Ovary (tissue), 9 donors: ENCODE measurements around the gene THSD7A. TPM values are rescaled to one million over a fixed set of nuclear protein-coding genes. Genes with fewer than 3 reads are reported as not detected.
A peak's percentile ranks its signal among the peaks of the same experiment; 100 is the strongest.

Experiments used
- DNase-seq, 5 donors: peaks; one replicate each; pipeline ENCODE4 v3.0.0-alpha.2; 2019 to 2020
- H3K27ac ChIP-seq, 2 donors: fragments of 200-600 bp; one replicate each; pipeline versions ENCODE4 v1.5.1 to v1.8.0; 2019 to 2022
- H3K27me3 ChIP-seq: fragments of 200-600 bp; one replicate; pipeline ENCODE4 v1.8.0; 2022
- H3K36me3 ChIP-seq: fragments of 200-600 bp; sonication (generic); one replicate; pipeline ENCODE4 v1.5.1; 2019
- H3K4me1 ChIP-seq: one replicate; pipeline ENCODE4 v1.8.1; 2013; ENCODE audit warnings: mild to moderate bottlenecking, moderate library complexity; ENCODE audit not compliant: insufficient read depth
- H3K4me3 ChIP-seq: fragments of 200-600 bp; sonication (generic); one replicate; pipeline ENCODE4 v1.5.1; 2017
- H3K9me3 ChIP-seq, 2 donors: fragments of 200-600 bp in 1 of 2; sonication (generic) in 1 of 2; one replicate each; pipeline versions ENCODE4 v1.5.1 to v1.8.1; 2013 to 2019; ENCODE audit warnings: mild to moderate bottlenecking in 1 of 2, moderate library complexity in 1 of 2
- CTCF ChIP-seq, 3 donors: fragments of 450-650 bp in 2 of 3; fragments of 200-600 bp in 1 of 3; IDR thresholded peaks; one replicate each; pipeline versions ENCODE4 v1.5.1 to v1.8.0; 2016 to 2022; ENCODE audit warnings: antibody characterized with exemption in 3 of 3, mild to moderate bottlenecking in 1 of 3
- EP300 ChIP-seq: sonication (generic); formaldehyde crosslinking; IDR thresholded peaks from one replicate; pipeline ENCODE4 v1.6.1; 2017; ENCODE audit warnings: antibody characterized with exemption
- POLR2A ChIP-seq: fragments of 450-650 bp; IDR thresholded peaks from one replicate; pipeline ENCODE4 v1.6.1; 2017; ENCODE audit warnings: antibody characterized with exemption, mild to moderate bottlenecking, moderate library complexity
- WGBS, 3 donors: extraction: QIAGEN DNeasy Blood & Tissue Kit in 1 of 3; methylation state at CpG; one replicate each; pipeline versions ENCODE4 v1.1.5 to v1.1.7; 2013 to 2017; 5-methylcytosine and 5-hydroxymethylcytosine counted together
- intact Hi-C, 4 donors: fragments of 100-400 bp; cut with DNase I; formaldehyde crosslinking; loops; one replicate each; pipeline versions ENCODE4 v1.11.0 to v1.15.1; 2022 to 2023
- polyA plus RNA-seq, 2 donors: library from polyadenylated mRNA; stranded (reverse); fragments of 200-250 nt in 1 of 2; fragments of 350-450 nt in 1 of 2; fragmentation: Illumina TruSeq in 1 of 2; extraction: RNeasy Lipid Tissue Mini Kit (QIAGEN cat#74804) in 1 of 2; gene quantifications; one replicate each; pipeline ENCODE4 v1.2.3, GENCODE V29; 2013 to 2014
- total RNA-seq, 7 donors: library from RNA; depleted of rRNA in 2 of 7; stranded (reverse); fragments of >200 nt in 2 of 7; fragmentation: NEBNext Ultra II Directional in 3 of 7; extraction: Animal tissue kit (Norgen Biotek cat#: 25700) in 3 of 7; gene quantifications; one replicate each; pipeline versions ENCODE4 v1.1.0 to v1.2.4, GENCODE V29; 2016 to 2023
- donor health status: DM: no; HTN: no; CAD: no; lungs with moderate emphysema.
- donor health status: DM: no; HTN: no; CAD: no.
- donor health status: Bipolar disorder and iron deficiency.
- donor health status: DM: yes; HTN: yes; CAD: no.
- donor health status: DM: no; HTN: no; CAD: no.
- donor health status: DM: yes; HTN: yes; CAD: no.

Gene THSD7A
- total and polyA plus RNA-seq, 9 donors, result 1.8 to 12.1 (median 3.6) TPM

- DNase-seq, result peak in 2 of 5 donors; percentile 11 to 20
- Histone ChIP-seq H3K27me3 (no peaks in the 10 kb centered on the region), H3K4me1 (peaks cover 1% of the 10 kb centered on the region), H3K27ac (no peak overlapping the region), H3K9me3 (no peaks in the 10 kb centered on the region), H3K4me3 (no peak overlapping the region), H3K36me3 (no peaks in the 10 kb centered on the region)
- intact Hi-C loops, result no loop called here
- TF ChIP-seq CTCF (IDR thresholded peaks at IDR 0.05) (no peak), EP300 (no peak), POLR2A (no peak)
- 97 to 98% (median 97%) methylated on average over 19 of the region's 19 CpGs for WGBS, 3 donors
These were observed 195.7 kb downstream of the THSD7A start for GRCh38 chr7:11636274-11636673.

GRCh38 chr7:11633310-11633709 lies 198.7 kb downstream of the THSD7A start:
- Histone ChIP-seq H3K4me3 (no peak overlapping the region), H3K36me3 (no peaks in the 10 kb centered on the region), H3K27ac (no peak overlapping the region), H3K9me3 (no peaks in the 10 kb centered on the region), H3K4me1 (peaks cover 1% of the 10 kb centered on the region), H3K27me3 (no peaks in the 10 kb centered on the region)
- WGBS, 3 donors, result 85 to 92% (median 87%) methylated on average over 1 of the region's 1 CpG
- intact Hi-C loops, result no loop called here
- TF ChIP-seq EP300, result no peak
- TF ChIP-seq CTCF (IDR thresholded peaks at IDR 0.05), result no peak
- no peak for TF ChIP-seq POLR2A
- DNase-seq, result no peak

- Histone ChIP-seq H3K4me1 (peaks cover 1% of the 10 kb centered on the region), H3K27ac (no peak overlapping the region), H3K36me3 (no peaks in the 10 kb centered on the region), H3K27me3 (no peaks in the 10 kb centered on the region), H3K4me3 (no peak overlapping the region), H3K9me3 (no peaks in the 10 kb centered on the region)
- 9 to 22% (median 20%) methylated on average over 2 of the region's 2 CpGs for WGBS, 3 donors
- no peak for DNase-seq
- TF ChIP-seq CTCF (IDR thresholded peaks at IDR 0.05) (no peak), POLR2A (no peak), EP300 (no peak)
- intact Hi-C loops, result no loop called here
These were observed 201.6 kb downstream of the THSD7A start for GRCh38 chr7:11630355-11630754.

- intact Hi-C loops, result no loop called here
- Histone ChIP-seq H3K36me3 (no peaks in the 10 kb centered on the region), H3K27ac (no peak overlapping the region), H3K4me3 (no peak overlapping the region), H3K9me3 (no peaks in the 10 kb centered on the region), H3K4me1 (no peaks in the 10 kb centered on the region), H3K27me3 (no peaks in the 10 kb centered on the region)
- TF ChIP-seq EP300 (no peak), CTCF (IDR thresholded peaks at IDR 0.05) (no peak), POLR2A (no peak)
- no peak for DNase-seq
- 36 to 56% (median 37%) methylated on average over 2 of the region's 2 CpGs for WGBS, 3 donors
These were observed 206.3 kb downstream of the THSD7A start for GRCh38 chr7:11625669-11626068.
